ENCODE measurements around the gene ALDH1L2. TPM values are rescaled to one million over a fixed set of nuclear protein-coding genes. Genes with fewer than 3 reads are reported as not detected.

The ALDH1L2 gene
- total RNA-seq, 1 donor from 2014 or later, result 5.0 TPM

GRCh38 chr12:105032703-105033357, 51.4 kb downstream of the ALDH1L2 start:
- no peak for ATAC-seq

GRCh38 chr12:105030820-105031807, 53.1 kb downstream of the ALDH1L2 start:
- Histone ChIP-seq H3K4me1 (peaks cover 5% of the 10 kb centered on the region), H3K27me3 (no peaks in the 10 kb centered on the region), H3K9me3 (no peaks in the 10 kb centered on the region), H3K4me3 (no peak overlapping the region), H3K36me3 (no peaks in the 10 kb centered on the region), H3K27ac (no peak overlapping the region)
- TF ChIP-seq CTCF (IDR thresholded peaks at IDR 0.05), result no peak
- ATAC-seq, result no peak
- DNase-seq, result no peak
- intact Hi-C loops (cut with DNase I), result no loop called here

More at GRCh38 chr12:105032703-105033357, 51.4 kb downstream of the ALDH1L2 start:
- TF ChIP-seq CTCF (IDR thresholded peaks at IDR 0.05), result no peak
- intact Hi-C loops (cut with DNase I), result no loop called here
- Histone ChIP-seq H3K36me3 (no peaks in the 10 kb centered on the region), H3K27ac (no peak overlapping the region), H3K4me1 (no peaks in the 10 kb centered on the region), H3K9me3 (no peaks in the 10 kb centered on the region), H3K27me3 (no peaks in the 10 kb centered on the region), H3K4me3 (no peak overlapping the region)
- DNase-seq, result no peak

- intact Hi-C loops (cut with DNase I), result no loop called here
- Histone ChIP-seq H3K4me1 (peaks cover 16% of the 10 kb centered on the region), H3K27me3 (no peaks in the 10 kb centered on the region), H3K36me3 (no peaks in the 10 kb centered on the region), H3K27ac (no peak overlapping the region), H3K4me3 (no peak overlapping the region), H3K9me3 (no peaks in the 10 kb centered on the region)
- ATAC-seq (no peak), DNase-seq (no peak)
- TF ChIP-seq CTCF (IDR thresholded peaks at IDR 0.05), result no peak
Observed at GRCh38 chr12:105026411-105026810, 57.8 kb downstream of the ALDH1L2 start.

GRCh38 chr12:105025890-105026289, 58.4 kb downstream of the ALDH1L2 start:
- peaks cover 16% of the 10 kb centered on the region for H3K4me1 ChIP-seq
- H3K27me3 ChIP-seq, result no peaks in the 10 kb centered on the region
- no peaks in the 10 kb centered on the region for H3K9me3 ChIP-seq
- intact Hi-C loops (cut with DNase I), result no loop called here
- H3K4me3 ChIP-seq, result no peak overlapping the region
- no peaks in the 10 kb centered on the region for H3K36me3 ChIP-seq
- TF ChIP-seq CTCF (IDR thresholded peaks at IDR 0.05), result no peak
- ATAC-seq, result peak; percentile 61
- no peak overlapping the region for H3K27ac ChIP-seq
- no peak for DNase-seq

GRCh38 chr12:105024928-105025327, 59.3 kb downstream of the ALDH1L2 start:
- no peaks in the 10 kb centered on the region for H3K27me3 ChIP-seq
- no peak for DNase-seq
- no peaks in the 10 kb centered on the region for H3K36me3 ChIP-seq
- H3K4me1 ChIP-seq, result peaks cover 16% of the 10 kb centered on the region
- ATAC-seq, result no peak
- no peak overlapping the region for H3K4me3 ChIP-seq
- no peak for TF ChIP-seq CTCF (IDR thresholded peaks at IDR 0.05)
- intact Hi-C loops (cut with DNase I), result no loop called here
- H3K27ac ChIP-seq, result no peak overlapping the region
- H3K9me3 ChIP-seq, result no peaks in the 10 kb centered on the region
